Measurements from ENCODE around the gene SBF1. TPM values are rescaled to one million over a fixed set of nuclear protein-coding genes. Genes with fewer than 3 reads are reported as not detected.

The SBF1 gene
- total RNA-seq, 1 donor from 2014 or later: 206 TPM

DNA sequence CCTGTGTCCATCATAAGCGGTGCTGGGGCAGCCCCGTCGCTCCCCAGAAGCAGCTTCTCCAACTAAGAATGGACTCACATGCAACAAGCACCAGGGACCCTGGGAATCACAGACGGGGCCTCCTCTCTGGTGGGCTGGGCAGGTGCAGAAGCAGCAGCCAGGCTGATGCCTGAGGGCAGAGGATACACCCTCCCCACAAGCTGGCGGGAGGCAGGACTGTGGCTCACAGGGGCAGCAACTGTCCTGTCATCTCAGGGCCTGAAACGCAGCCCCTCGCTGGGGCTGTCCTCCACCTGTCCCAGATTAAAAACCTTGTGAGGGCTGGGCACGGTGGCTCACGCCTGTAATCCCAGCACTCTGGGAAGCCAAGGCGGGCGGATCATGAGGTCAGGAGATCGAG, 3.1 kb upstream of the SBF1 start:
- Mint-ChIP-seq H3K4me1 (ENCODE audit: low read depth, unreplicated experiment) (peaks cover 23% of the 10 kb centered on the region), H3K4me3 (ENCODE audit: unreplicated experiment) (no peak overlapping the region), H3K9me3 (ENCODE audit: unreplicated experiment) (peaks cover 25% of the 10 kb centered on the region), H3K27me3 (ENCODE audit: unreplicated experiment) (peaks cover 18% of the 10 kb centered on the region), H3K36me3 (ENCODE audit: unreplicated experiment) (no peaks in the 10 kb centered on the region), H3K27ac (ENCODE audit: unreplicated experiment) (peak overlapping the region; percentile 17)
- TF ChIP-seq, protein P1, sequence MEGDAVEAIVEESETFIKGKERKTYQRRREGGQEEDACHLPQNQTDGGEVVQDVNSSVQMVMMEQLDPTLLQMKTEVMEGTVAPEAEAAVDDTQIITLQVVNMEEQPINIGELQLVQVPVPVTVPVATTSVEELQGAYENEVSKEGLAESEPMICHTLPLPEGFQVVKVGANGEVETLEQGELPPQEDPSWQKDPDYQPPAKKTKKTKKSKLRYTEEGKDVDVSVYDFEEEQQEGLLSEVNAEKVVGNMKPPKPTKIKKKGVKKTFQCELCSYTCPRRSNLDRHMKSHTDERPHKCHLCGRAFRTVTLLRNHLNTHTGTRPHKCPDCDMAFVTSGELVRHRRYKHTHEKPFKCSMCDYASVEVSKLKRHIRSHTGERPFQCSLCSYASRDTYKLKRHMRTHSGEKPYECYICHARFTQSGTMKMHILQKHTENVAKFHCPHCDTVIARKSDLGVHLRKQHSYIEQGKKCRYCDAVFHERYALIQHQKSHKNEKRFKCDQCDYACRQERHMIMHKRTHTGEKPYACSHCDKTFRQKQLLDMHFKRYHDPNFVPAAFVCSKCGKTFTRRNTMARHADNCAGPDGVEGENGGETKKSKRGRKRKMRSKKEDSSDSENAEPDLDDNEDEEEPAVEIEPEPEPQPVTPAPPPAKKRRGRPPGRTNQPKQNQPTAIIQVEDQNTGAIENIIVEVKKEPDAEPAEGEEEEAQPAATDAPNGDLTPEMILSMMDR (IDR thresholded peaks at IDR 0.05; ENCODE audit: partially characterized antibody, unreplicated experiment): no peak
- peak; percentile 25 for DNase-seq

DNA sequence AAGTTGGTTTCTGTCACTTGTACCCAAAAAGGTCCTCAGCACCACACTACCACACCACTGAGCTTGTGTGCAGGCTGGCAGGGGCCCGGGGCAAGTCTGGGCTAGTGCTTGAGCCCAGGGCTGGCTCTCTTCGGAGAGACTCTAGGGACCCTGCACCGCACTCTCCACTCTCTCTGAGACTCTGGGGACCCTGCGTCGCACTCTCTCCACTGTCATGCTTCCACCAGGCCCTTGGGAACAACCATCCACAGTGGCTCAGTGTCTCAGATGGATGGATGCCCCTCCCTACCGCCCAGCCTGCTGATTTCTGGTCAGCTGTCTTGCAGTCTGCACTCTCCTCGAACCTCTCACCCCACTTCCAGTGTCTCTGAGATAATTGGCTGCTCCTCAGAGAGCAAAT, 2.0 kb upstream of the SBF1 start:
- H3K36me3 Mint-ChIP-seq (ENCODE audit: unreplicated experiment): no peaks in the 10 kb centered on the region
- DNase-seq: peak; percentile 53
- TF ChIP-seq, protein P1 (IDR thresholded peaks at IDR 0.05; ENCODE audit: partially characterized antibody, unreplicated experiment): no peak
- peaks cover 25% of the 10 kb centered on the region for H3K4me1 Mint-ChIP-seq (ENCODE audit: low read depth, unreplicated experiment)
- peak overlapping the region; percentile 66 for H3K4me3 Mint-ChIP-seq (ENCODE audit: unreplicated experiment)
- H3K9me3 Mint-ChIP-seq (ENCODE audit: unreplicated experiment): peaks cover 25% of the 10 kb centered on the region
- H3K27ac Mint-ChIP-seq (ENCODE audit: unreplicated experiment): peak overlapping the region; percentile 79
- H3K27me3 Mint-ChIP-seq (ENCODE audit: unreplicated experiment): peaks cover 21% of the 10 kb centered on the region

DNA sequence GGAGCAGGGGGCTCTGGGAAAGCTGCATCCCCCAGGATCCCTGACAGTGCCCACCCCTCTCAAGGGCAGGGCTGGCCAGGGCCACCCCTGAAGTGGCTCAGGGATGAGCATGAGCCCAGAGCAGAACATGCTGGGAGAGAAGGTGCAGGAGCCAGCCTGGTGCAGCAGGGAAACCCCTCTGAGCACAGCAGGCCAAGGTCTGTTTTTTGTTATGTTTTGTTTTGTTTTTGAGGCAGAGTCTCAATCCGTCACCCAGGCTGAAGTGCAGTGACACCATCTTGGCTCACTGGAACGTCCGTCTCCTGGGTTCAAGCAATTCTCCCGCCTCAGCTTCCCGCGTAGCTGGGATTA, 792 bp upstream of the SBF1 start:
- H3K4me3 Mint-ChIP-seq (ENCODE audit: unreplicated experiment): peak overlapping the region; percentile 73
- TF ChIP-seq, protein P1 (IDR thresholded peaks at IDR 0.05; ENCODE audit: partially characterized antibody, unreplicated experiment): no peak
- H3K36me3 Mint-ChIP-seq (ENCODE audit: unreplicated experiment): no peaks in the 10 kb centered on the region
- peaks cover 19% of the 10 kb centered on the region for H3K27me3 Mint-ChIP-seq (ENCODE audit: unreplicated experiment)
- H3K27ac Mint-ChIP-seq (ENCODE audit: unreplicated experiment): peak overlapping the region; percentile 43
- peak; percentile 16 for DNase-seq
- peaks cover 30% of the 10 kb centered on the region for H3K4me1 Mint-ChIP-seq (ENCODE audit: low read depth, unreplicated experiment)
- peaks cover 23% of the 10 kb centered on the region for H3K9me3 Mint-ChIP-seq (ENCODE audit: unreplicated experiment)

DNA sequence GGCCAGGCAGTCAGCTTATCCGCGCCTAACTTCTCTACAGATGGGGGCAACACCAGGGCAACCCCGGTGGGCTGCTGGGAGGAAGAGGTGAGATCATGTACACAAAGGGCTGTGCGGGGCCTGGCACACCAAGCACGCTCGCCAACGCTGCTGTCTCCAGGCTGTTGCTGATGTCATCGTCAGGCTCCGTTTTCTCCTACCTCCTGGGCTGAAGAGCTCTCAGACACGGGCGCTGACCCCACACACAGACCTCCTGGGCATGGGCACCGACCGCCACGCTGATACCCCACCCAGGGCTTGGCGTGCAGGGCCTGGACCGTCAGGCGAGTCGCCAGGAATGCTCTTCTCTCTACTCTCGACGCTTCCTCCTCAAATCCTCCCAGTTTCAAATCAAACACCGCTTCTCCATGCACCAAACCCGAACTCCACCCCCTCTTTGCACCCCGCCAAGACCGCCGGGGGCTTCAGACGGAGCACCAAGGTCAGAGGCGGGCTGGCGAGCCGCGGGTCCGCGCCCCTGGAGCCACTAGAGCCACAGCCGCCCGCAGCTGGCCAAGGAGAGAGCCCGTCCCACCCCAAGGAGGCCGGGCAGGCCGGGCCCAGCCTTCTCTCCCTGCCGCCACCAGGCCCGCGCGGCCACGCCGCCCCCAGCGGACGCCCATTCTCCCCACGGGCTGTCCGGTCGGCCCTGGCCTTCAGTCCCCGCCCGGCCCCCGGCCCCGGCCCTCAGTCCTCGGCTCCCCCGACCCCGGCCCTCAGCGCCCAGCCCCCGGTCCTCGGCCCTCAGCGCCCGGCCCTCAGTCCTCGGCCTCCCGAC, 772 bp downstream of the SBF1 start:
- Mint-ChIP-seq H3K36me3 (ENCODE audit: unreplicated experiment) (no peaks in the 10 kb centered on the region), H3K27me3 (ENCODE audit: unreplicated experiment) (peaks cover 14% of the 10 kb centered on the region), H3K4me1 (ENCODE audit: low read depth, unreplicated experiment) (peaks cover 32% of the 10 kb centered on the region), H3K4me3 (ENCODE audit: unreplicated experiment) (peak overlapping the region; percentile 99), H3K9me3 (ENCODE audit: unreplicated experiment) (peaks cover 14% of the 10 kb centered on the region), H3K27ac (ENCODE audit: unreplicated experiment) (peak overlapping the region; percentile 90)
- TF ChIP-seq, protein P1 (IDR thresholded peaks at IDR 0.05; ENCODE audit: partially characterized antibody, unreplicated experiment): no peak
- peak; percentile 66 for DNase-seq

DNA sequence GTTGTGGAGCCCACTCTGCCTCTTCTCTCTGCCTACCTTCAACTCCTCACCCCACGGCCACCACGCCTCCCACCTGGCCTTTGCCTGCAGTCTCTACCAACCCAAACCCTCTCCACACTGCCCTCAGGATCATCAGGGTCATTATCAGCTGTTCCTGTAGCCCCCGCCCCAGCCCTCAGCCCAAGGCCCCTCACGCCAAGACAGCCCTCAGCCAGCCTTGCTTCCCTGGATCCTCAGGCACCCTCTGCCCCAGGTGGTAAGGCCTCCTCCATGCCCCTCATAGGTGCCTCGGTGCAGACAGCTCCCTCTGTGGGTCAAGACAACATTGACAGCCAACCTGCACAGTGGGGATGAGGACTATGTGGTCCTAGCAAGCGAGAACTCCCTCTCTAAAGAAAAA, 1.7 kb downstream of the SBF1 start:
- H3K27me3 Mint-ChIP-seq (ENCODE audit: unreplicated experiment): peaks cover 16% of the 10 kb centered on the region
- H3K4me3 Mint-ChIP-seq (ENCODE audit: unreplicated experiment): peak overlapping the region; percentile 99
- TF ChIP-seq, protein P1 (IDR thresholded peaks at IDR 0.05; ENCODE audit: partially characterized antibody, unreplicated experiment): peak; percentile 20
- H3K9me3 Mint-ChIP-seq (ENCODE audit: unreplicated experiment): peaks cover 15% of the 10 kb centered on the region
- no peaks in the 10 kb centered on the region for H3K36me3 Mint-ChIP-seq (ENCODE audit: unreplicated experiment)
- peaks cover 36% of the 10 kb centered on the region for H3K4me1 Mint-ChIP-seq (ENCODE audit: low read depth, unreplicated experiment)
- H3K27ac Mint-ChIP-seq (ENCODE audit: unreplicated experiment): peak overlapping the region; percentile 90
- DNase-seq: no peak

Measured in glutamatergic neuron (in vitro differentiated cells).